Right lobe of liver (tissue), 4 donors: ENCODE results near the gene RCAN2.

ENCODE experiments used
- POLR2A ChIP-seq: fragments of 450-650 bp; IDR thresholded peaks from one replicate; pipeline ENCODE4 v1.6.1; 2017; ENCODE audit warnings: antibody characterized with exemption, mild to moderate bottlenecking
- TF ChIP-seq, protein P1 (sequence below), 4 donors: fragments of 200-600 bp in 3 of 4; fragments of 450-650 bp in 1 of 4; IDR thresholded peaks; one replicate each; pipeline versions ENCODE4 v1.5.1 to v1.8.0; 2016 to 2022; ENCODE audit warnings: antibody characterized with exemption in 4 of 4, mild to moderate bottlenecking in 2 of 4
- donor health status: DM: no; HTN: no; CAD: no.
- donor health status: DM: no; HTN: no; CAD: no.
- donor health status: DM: no; HTN: yes; CAD: no.

DNA sequence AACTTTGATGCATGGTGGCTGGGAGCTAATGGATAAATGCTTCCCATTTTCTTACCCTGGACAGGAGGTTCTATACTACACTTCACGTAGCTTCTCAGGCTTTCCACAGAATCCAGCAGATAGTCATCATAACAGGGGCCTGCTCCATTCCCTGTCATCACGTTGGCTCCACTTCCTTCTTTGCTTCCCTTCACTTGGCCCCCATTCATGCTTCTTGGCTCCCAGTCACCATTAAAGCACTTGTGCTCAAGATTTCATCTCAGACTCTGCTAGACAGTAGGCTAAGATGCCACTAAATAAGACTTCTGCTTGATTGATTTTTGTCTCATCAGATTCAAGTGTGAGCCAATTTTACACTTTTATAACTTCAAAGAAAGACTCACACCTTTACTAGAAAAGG is 186.0 kb downstream of the RCAN2 start:
- TF ChIP-seq POLR2A: no peak
- TF ChIP-seq, protein P1, sequence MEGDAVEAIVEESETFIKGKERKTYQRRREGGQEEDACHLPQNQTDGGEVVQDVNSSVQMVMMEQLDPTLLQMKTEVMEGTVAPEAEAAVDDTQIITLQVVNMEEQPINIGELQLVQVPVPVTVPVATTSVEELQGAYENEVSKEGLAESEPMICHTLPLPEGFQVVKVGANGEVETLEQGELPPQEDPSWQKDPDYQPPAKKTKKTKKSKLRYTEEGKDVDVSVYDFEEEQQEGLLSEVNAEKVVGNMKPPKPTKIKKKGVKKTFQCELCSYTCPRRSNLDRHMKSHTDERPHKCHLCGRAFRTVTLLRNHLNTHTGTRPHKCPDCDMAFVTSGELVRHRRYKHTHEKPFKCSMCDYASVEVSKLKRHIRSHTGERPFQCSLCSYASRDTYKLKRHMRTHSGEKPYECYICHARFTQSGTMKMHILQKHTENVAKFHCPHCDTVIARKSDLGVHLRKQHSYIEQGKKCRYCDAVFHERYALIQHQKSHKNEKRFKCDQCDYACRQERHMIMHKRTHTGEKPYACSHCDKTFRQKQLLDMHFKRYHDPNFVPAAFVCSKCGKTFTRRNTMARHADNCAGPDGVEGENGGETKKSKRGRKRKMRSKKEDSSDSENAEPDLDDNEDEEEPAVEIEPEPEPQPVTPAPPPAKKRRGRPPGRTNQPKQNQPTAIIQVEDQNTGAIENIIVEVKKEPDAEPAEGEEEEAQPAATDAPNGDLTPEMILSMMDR (IDR thresholded peaks at IDR 0.05): no peak
